Activated T-helper 2 cell treated with anti-CD3 and anti-CD28 coated beads, Interferon-gamma antibody, Interleukin-2, Interleukin-4, amounts not matched to agents 10 μg/mL and 5 μg/mL and 100 μg/mL, durations not matched to agents 14 hours and 24 hours and 36 hours (primary cell): ENCODE data around the gene PNPO. TPM values are rescaled to one million over a fixed set of nuclear protein-coding genes. Genes with fewer than 3 reads are reported as not detected.

Experiments
- DNase-seq: peaks from one replicate; pipeline ENCODE4 v3.0.0; 2021; ENCODE audit warnings: low spot score
- H3K27ac Mint-ChIP-seq: one replicate; pipeline ENCODE4 v1.8.0; 2021; ENCODE audit warnings: mixed read lengths
- H3K27me3 Mint-ChIP-seq: one replicate; pipeline ENCODE4 v1.8.0; 2021; ENCODE audit warnings: low read depth, mixed read lengths
- H3K36me3 Mint-ChIP-seq: one replicate; pipeline ENCODE4 v1.8.0; 2021; ENCODE audit warnings: low read depth, mixed read lengths
- H3K4me1 Mint-ChIP-seq: one replicate; pipeline ENCODE4 v1.8.0; 2021; ENCODE audit warnings: low read depth, mixed read lengths
- H3K4me3 Mint-ChIP-seq: one replicate; pipeline ENCODE4 v1.8.0; 2021; ENCODE audit warnings: low read depth, mild to moderate bottlenecking, moderate library complexity, mixed read lengths
- H3K9me3 Mint-ChIP-seq: one replicate; pipeline ENCODE4 v1.8.0; 2021; ENCODE audit warnings: mixed read lengths
- intact Hi-C: fragments of 100-400 bp; cut with micrococcal nuclease; formaldehyde crosslinking; loops from one replicate; pipeline ENCODE4 v1.15.1; 2023
- total RNA-seq: library from RNA; stranded (reverse); gene quantifications from 2 replicates; pipeline ENCODE4 v1.2.3, GENCODE V29; 2022

The PNPO gene
- total RNA-seq, 1 donor from 2014 or later, result 41.0 TPM

GRCh38 chr17:47959825-47960655 is 18.7 kb downstream of the PNPO start:
- DNase-seq, result no peak
- Mint-ChIP-seq H3K4me3 (no peak overlapping the region), H3K27ac (no peak overlapping the region), H3K27me3 (no peaks in the 10 kb centered on the region), H3K36me3 (no peaks in the 10 kb centered on the region), H3K9me3 (no peaks in the 10 kb centered on the region), H3K4me1 (no peaks in the 10 kb centered on the region)
- intact Hi-C loops, result no loop called here

GRCh38 chr17:47961406-47961805 is 20.0 kb downstream of the PNPO start:
- intact Hi-C loops, result no loop called here
- H3K27ac Mint-ChIP-seq, result no peak overlapping the region
- H3K36me3 Mint-ChIP-seq, result no peaks in the 10 kb centered on the region
- no peaks in the 10 kb centered on the region for H3K4me1 Mint-ChIP-seq
- no peaks in the 10 kb centered on the region for H3K9me3 Mint-ChIP-seq
- no peak overlapping the region for H3K4me3 Mint-ChIP-seq
- peaks cover 1% of the 10 kb centered on the region for H3K27me3 Mint-ChIP-seq
- DNase-seq, result no peak

GRCh38 chr17:47962901-47963300 is 21.5 kb downstream of the PNPO start:
- intact Hi-C loops, result no loop called here
- Mint-ChIP-seq H3K4me1 (no peaks in the 10 kb centered on the region), H3K36me3 (no peaks in the 10 kb centered on the region)

GRCh38 chr17:47964856-47965255 is 23.5 kb downstream of the PNPO start:
- H3K27ac Mint-ChIP-seq, result no peak overlapping the region
- no peak for DNase-seq
- no peaks in the 10 kb centered on the region for H3K9me3 Mint-ChIP-seq
- H3K27me3 Mint-ChIP-seq, result peaks cover 1% of the 10 kb centered on the region
- H3K36me3 Mint-ChIP-seq, result no peaks in the 10 kb centered on the region
- H3K4me1 Mint-ChIP-seq, result peaks cover 2% of the 10 kb centered on the region
- H3K4me3 Mint-ChIP-seq, result no peak overlapping the region
- intact Hi-C loops, result no loop called here

More at GRCh38 chr17:47962901-47963300, 21.5 kb downstream of the PNPO start:
- no peaks in the 10 kb centered on the region for H3K9me3 Mint-ChIP-seq
- peaks cover 1% of the 10 kb centered on the region for H3K27me3 Mint-ChIP-seq
- H3K27ac Mint-ChIP-seq, result no peak overlapping the region
- H3K4me3 Mint-ChIP-seq, result no peak overlapping the region
- DNase-seq, result no peak

- DNase-seq, result no peak
- H3K27me3 Mint-ChIP-seq, result peaks cover 1% of the 10 kb centered on the region
- no peaks in the 10 kb centered on the region for H3K9me3 Mint-ChIP-seq
- intact Hi-C loops, result no loop called here
- H3K4me1 Mint-ChIP-seq, result peaks cover 10% of the 10 kb centered on the region
- no peaks in the 10 kb centered on the region for H3K36me3 Mint-ChIP-seq
- no peak overlapping the region for H3K4me3 Mint-ChIP-seq
- no peak overlapping the region for H3K27ac Mint-ChIP-seq
Observed at GRCh38 chr17:47966079-47966519, 24.7 kb downstream of the PNPO start.

GRCh38 chr17:47967607-47968252 is 26.4 kb downstream of the PNPO start:
- Mint-ChIP-seq H3K36me3 (no peaks in the 10 kb centered on the region), H3K4me3 (no peak overlapping the region), H3K9me3 (no peaks in the 10 kb centered on the region), H3K27me3 (peaks cover 1% of the 10 kb centered on the region), H3K4me1 (peaks cover 17% of the 10 kb centered on the region), H3K27ac (no peak overlapping the region)
- intact Hi-C loops, result no loop called here
- DNase-seq, result no peak

GRCh38 chr17:47968836-47969235 is 27.5 kb downstream of the PNPO start:
- no peak for DNase-seq
- Mint-ChIP-seq H3K4me3 (no peak overlapping the region), H3K9me3 (no peaks in the 10 kb centered on the region), H3K27ac (no peak overlapping the region), H3K27me3 (peaks cover 1% of the 10 kb centered on the region), H3K4me1 (peaks cover 26% of the 10 kb centered on the region), H3K36me3 (peaks cover 7% of the 10 kb centered on the region)
- intact Hi-C loops, result no loop called here

- peak overlapping the region; percentile 46 for H3K27ac Mint-ChIP-seq
- intact Hi-C loops, result loop anchor here (1.0 to 2.0 kb wide), 3 partner anchors 23 to 75 kb away; no protein-coding TSS in a partner anchor
- peaks cover 1% of the 10 kb centered on the region for H3K27me3 Mint-ChIP-seq
- no peak for DNase-seq
- peaks cover 28% of the 10 kb centered on the region for H3K4me1 Mint-ChIP-seq
- peaks cover 17% of the 10 kb centered on the region for H3K36me3 Mint-ChIP-seq
- H3K4me3 Mint-ChIP-seq, result peak overlapping the region; percentile 95
- H3K9me3 Mint-ChIP-seq, result no peaks in the 10 kb centered on the region
Observed at GRCh38 chr17:47969930-47970724, 28.8 kb downstream of the PNPO start.

- Mint-ChIP-seq H3K9me3 (no peaks in the 10 kb centered on the region), H3K27ac (peak within 1 kb of the TSS; percentile 91), H3K27me3 (peaks cover 1% of the 10 kb centered on the region), H3K4me3 (peak within 1 kb of the TSS; percentile 95), H3K4me1 (peaks cover 28% of the 10 kb centered on the region), H3K36me3 (peaks cover 24% of the 10 kb centered on the region)
- intact Hi-C loops, result loop anchor here (1.0 to 2.0 kb wide), 4 partner anchors 24 to 130 kb away; partner anchors contain the start of gene SCRN2
- DNase-seq, result peak; percentile 99
Observed at GRCh38 chr17:47970725-47971499, 29.5 kb downstream of the PNPO start, which contains the start of gene CDK5RAP3. TSS of gene CDK5RAP3 (plus strand) at chr17:47971113. CDS start at chr17:47971147, 34 bp downstream.

- Mint-ChIP-seq H3K36me3 (peaks cover 42% of the 10 kb centered on the region), H3K9me3 (no peaks in the 10 kb centered on the region), H3K4me3 (peak overlapping the region; percentile 33)
Observed at GRCh38 chr17:47973541-47973940, 32.2 kb downstream of the PNPO start.

GRCh38 chr17:47975189-47975822 is 33.9 kb downstream of the PNPO start:
- Mint-ChIP-seq H3K4me3 (no peak overlapping the region), H3K36me3 (peaks cover 58% of the 10 kb centered on the region), H3K9me3 (no peaks in the 10 kb centered on the region), H3K27me3 (no peaks in the 10 kb centered on the region), H3K27ac (no peak overlapping the region), H3K4me1 (peaks cover 21% of the 10 kb centered on the region)
- intact Hi-C loops, result no loop called here
- no peak for DNase-seq

More at GRCh38 chr17:47973541-47973940, 32.2 kb downstream of the PNPO start:
- Mint-ChIP-seq H3K27ac (no peak overlapping the region), H3K27me3 (no peaks in the 10 kb centered on the region), H3K4me1 (peaks cover 28% of the 10 kb centered on the region)
- intact Hi-C loops, result no loop called here
- no peak for DNase-seq
